Fibroblast of villous mesenchyme (primary cell): ENCODE measurements around the gene KCTD17. TPM values are rescaled to one million over a fixed set of nuclear protein-coding genes. Genes with fewer than 3 reads are reported as not detected.
A peak's percentile ranks its signal among the peaks of the same experiment; 100 is the strongest.

ENCODE experiments used
- DNase-seq: peaks from one replicate; pipeline ENCODE4 v3.0.0-alpha.2; 2010; ENCODE audit warnings: low read depth
- H3K4me3 ChIP-seq: 2 replicates; pipeline ENCODE4 v1.5.1; 2011; ENCODE audit warnings: low read depth, mild to moderate bottlenecking, low read length
- CTCF ChIP-seq: IDR thresholded peaks from 2 replicates; pipeline ENCODE4 v1.5.1; 2012; ENCODE audit warnings: low read depth, mild to moderate bottlenecking, low read length; ENCODE audit not compliant: insufficient read depth
- total RNA-seq: library from RNA; depleted of rRNA; stranded (reverse); fragments of >200 nt; gene quantifications from 2 replicates; pipeline ENCODE4 v1.2.3, GENCODE V29; 2012

The KCTD17 gene
- total RNA-seq, 1 donor = 28.9 TPM

- no peak overlapping the region for H3K4me3 ChIP-seq
- peak; percentile 58 for DNase-seq
- peak; percentile 72 for TF ChIP-seq CTCF
These were observed 7.6 kb upstream of the KCTD17 start for GRCh38 chr22:37043828-37044538.

- no peak for DNase-seq
- H3K4me3 ChIP-seq = no peak overlapping the region
- TF ChIP-seq CTCF = no peak
These were observed 6.6 kb upstream of the KCTD17 start for GRCh38 chr22:37044634-37045625.

- TF ChIP-seq CTCF = peak; percentile 71
- no peak overlapping the region for H3K4me3 ChIP-seq
- peak; percentile 39 for DNase-seq
These were observed 5.6 kb upstream of the KCTD17 start for GRCh38 chr22:37045958-37046357.

- no peak overlapping the region for H3K4me3 ChIP-seq
- no peak for TF ChIP-seq CTCF
- DNase-seq = no peak
These were observed 5.0 kb upstream of the KCTD17 start for GRCh38 chr22:37046589-37046988.

GRCh38 chr22:37047006-37047405 lies 4.5 kb upstream of the KCTD17 start:
- H3K4me3 ChIP-seq = no peak overlapping the region
- no peak for DNase-seq
- no peak for TF ChIP-seq CTCF

GRCh38 chr22:37048133-37048532 lies 3.4 kb upstream of the KCTD17 start:
- no peak for TF ChIP-seq CTCF
- no peak for DNase-seq

More at GRCh38 chr22:37048133-37048532, 3.4 kb upstream of the KCTD17 start:
- no peak overlapping the region for H3K4me3 ChIP-seq
